ENCODE measurements around the gene KCNIP3.

KCNIP3 gene

DNA sequence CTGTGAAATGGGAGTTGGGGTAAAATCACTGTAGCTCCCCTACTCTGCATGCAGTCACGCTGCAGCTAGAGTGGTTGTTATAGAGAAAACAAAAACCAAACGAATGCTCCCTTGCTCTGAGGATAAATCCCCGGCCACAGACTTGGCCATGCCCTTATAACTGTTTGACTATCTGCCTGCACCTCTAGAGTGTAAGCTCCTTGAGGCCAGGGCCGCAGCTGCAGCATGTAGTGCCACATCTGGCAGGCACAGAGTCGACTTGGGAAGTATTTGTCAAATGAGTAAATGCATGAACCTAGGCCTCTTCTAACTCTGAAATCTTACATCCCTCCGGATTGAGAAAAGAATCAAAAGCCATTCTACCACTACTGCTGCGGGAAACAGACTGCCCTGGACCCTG lies 35.9 kb downstream of the KCNIP3 start:
- Mint-ChIP-seq H3K4me1 (peaks cover 22% of the 10 kb centered on the region), H3K27ac (no peak overlapping the region), H3K27me3 (ENCODE audit: low read depth) (peaks cover 12% of the 10 kb centered on the region), H3K36me3 (ENCODE audit: low read depth) (peaks cover 5% of the 10 kb centered on the region), H3K4me3 (no peak overlapping the region), H3K9me3 (peaks cover 3% of the 10 kb centered on the region)
- TF ChIP-seq, protein P1, sequence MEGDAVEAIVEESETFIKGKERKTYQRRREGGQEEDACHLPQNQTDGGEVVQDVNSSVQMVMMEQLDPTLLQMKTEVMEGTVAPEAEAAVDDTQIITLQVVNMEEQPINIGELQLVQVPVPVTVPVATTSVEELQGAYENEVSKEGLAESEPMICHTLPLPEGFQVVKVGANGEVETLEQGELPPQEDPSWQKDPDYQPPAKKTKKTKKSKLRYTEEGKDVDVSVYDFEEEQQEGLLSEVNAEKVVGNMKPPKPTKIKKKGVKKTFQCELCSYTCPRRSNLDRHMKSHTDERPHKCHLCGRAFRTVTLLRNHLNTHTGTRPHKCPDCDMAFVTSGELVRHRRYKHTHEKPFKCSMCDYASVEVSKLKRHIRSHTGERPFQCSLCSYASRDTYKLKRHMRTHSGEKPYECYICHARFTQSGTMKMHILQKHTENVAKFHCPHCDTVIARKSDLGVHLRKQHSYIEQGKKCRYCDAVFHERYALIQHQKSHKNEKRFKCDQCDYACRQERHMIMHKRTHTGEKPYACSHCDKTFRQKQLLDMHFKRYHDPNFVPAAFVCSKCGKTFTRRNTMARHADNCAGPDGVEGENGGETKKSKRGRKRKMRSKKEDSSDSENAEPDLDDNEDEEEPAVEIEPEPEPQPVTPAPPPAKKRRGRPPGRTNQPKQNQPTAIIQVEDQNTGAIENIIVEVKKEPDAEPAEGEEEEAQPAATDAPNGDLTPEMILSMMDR (IDR thresholded peaks at IDR 0.05; ENCODE audit: unreplicated experiment in 3 of 3), result no peak

DNA sequence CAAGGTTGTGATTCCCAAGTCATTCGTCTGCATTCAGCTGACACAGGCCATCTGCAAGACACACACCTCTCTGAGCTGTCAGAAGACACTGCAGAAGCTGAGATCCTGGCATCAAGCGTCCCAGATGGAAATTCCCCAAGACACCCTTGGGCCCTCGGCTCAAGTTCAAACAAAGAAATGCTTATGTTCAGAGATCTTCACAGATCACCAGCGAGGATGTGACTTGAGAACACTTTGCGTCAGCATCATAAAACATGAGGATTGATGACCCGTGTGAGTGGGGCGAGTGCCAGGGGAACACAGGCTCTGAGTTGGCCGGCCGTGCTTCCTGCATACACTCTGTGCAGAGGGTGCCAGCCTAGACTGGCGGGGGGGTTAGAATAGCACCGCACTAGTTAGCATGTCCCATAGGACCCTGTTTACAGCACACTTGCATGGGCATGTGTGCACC lies 36.8 kb downstream of the KCNIP3 start:
- peak overlapping the region; percentile 47 to 82 (median 56) for H3K27ac Mint-ChIP-seq

DNA sequence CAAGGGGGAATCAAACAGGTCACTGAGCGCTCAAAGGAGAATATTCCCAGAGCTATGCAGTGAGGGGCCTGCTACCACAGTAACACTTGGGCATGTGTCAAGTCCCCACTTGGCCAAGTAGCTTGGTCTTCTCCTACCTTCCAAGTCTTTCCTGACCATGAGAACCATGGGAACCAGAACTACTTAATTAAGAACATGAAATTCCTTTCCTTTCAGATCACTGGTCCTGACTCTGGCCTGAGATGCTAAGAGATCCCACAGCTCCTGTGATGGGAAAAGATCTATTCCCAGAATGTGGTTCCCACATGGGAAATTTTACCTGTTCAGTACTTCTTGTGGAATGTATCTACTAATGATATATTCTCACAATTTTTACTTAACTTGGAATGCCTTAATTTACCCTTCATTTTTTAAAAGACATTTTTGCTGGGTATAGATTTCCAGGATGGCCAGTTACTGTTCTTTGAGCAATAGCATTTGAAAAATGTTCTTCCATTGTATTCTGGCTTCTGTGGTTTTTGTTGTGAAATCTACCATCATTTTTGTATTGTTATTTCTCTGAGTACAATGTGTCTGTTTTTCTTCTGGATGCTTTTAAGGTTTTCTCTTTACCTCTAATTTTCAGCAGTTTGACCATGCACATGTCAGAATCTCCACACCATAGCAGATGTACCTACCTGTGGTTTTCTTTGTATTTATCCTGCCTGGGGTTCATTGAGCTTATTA lies 37.9 kb downstream of the KCNIP3 start:
- peaks cover 12% of the 10 kb centered on the region for H3K27me3 Mint-ChIP-seq (ENCODE audit: low read depth)
- H3K36me3 Mint-ChIP-seq (ENCODE audit: low read depth), result peaks cover 5% of the 10 kb centered on the region
- peaks cover 3% of the 10 kb centered on the region for H3K9me3 Mint-ChIP-seq
- no peak overlapping the region for H3K27ac Mint-ChIP-seq
- H3K4me3 Mint-ChIP-seq, result no peak overlapping the region
- TF ChIP-seq, protein P1 (IDR thresholded peaks at IDR 0.05; ENCODE audit: unreplicated experiment in 3 of 3), result no peak
- H3K4me1 Mint-ChIP-seq, result peaks cover 22% of the 10 kb centered on the region

More for the DNA sequence above, 36.8 kb downstream of the KCNIP3 start:
- TF ChIP-seq, protein P1 (IDR thresholded peaks at IDR 0.05; ENCODE audit: unreplicated experiment in 3 of 3), result no peak
- Mint-ChIP-seq H3K4me3 (peak overlapping the region in 1 of 3 experiments; percentile 5), H3K4me1 (peaks cover 22% of the 10 kb centered on the region), H3K36me3 (ENCODE audit: low read depth) (peaks cover 5% of the 10 kb centered on the region), H3K27me3 (ENCODE audit: low read depth) (peaks cover 12% of the 10 kb centered on the region), H3K9me3 (peaks cover 3% of the 10 kb centered on the region)

DNA sequence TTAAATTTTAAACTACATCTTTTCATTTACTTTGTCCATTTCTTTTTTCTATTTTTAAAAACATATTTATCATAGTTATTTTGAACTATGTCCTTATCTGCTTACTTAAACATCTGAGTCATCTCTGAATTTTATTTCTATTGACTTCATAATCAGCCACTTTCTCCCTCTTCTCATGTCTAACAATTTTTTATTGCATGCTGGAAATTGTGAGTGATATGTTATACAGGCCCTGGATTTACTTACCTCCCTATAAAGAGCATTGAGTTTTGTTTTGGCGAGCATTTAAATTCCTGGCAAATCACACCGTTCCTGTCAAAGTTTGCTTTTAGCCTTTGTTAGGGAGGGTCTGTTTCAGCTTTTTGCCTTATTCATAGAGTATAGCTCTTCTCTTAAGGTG lies 39.3 kb downstream of the KCNIP3 start:
- H3K4me1 Mint-ChIP-seq, result peaks cover 13% of the 10 kb centered on the region
- H3K9me3 Mint-ChIP-seq, result peaks cover 3% of the 10 kb centered on the region
- TF ChIP-seq, protein P1 (IDR thresholded peaks at IDR 0.05; ENCODE audit: unreplicated experiment in 3 of 3), result no peak
- no peak overlapping the region for H3K4me3 Mint-ChIP-seq
- H3K36me3 Mint-ChIP-seq (ENCODE audit: low read depth), result peaks cover 5% of the 10 kb centered on the region
- H3K27ac Mint-ChIP-seq, result no peak overlapping the region
- H3K27me3 Mint-ChIP-seq (ENCODE audit: low read depth), result peaks cover 12% of the 10 kb centered on the region

DNA sequence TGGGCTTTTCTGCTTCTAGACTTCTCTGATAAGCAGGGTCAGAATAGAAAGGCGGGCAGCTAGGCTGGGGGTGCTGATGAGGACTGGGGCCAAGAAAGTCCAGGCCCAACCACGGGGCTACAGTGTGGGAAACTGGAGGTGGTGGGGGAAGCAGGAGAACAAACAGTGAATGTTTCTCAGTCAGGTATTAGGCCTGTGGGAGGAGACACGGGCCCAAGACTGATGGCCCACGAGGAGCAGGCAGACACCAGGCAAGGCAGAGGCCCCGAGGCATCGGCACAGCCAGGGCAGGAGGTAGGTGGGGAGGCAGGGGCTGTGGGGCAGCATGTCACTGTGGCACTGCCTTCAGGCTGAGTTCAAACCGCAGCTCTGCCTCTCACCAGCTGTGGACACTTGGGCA lies 40.7 kb downstream of the KCNIP3 start:
- no peak overlapping the region for H3K4me3 Mint-ChIP-seq
- H3K36me3 Mint-ChIP-seq (ENCODE audit: low read depth), result peaks cover 5% of the 10 kb centered on the region
- TF ChIP-seq, protein P1 (IDR thresholded peaks at IDR 0.05; ENCODE audit: unreplicated experiment in 3 of 3), result no peak

More for the DNA sequence above, 40.7 kb downstream of the KCNIP3 start:
- Mint-ChIP-seq H3K9me3 (peaks cover 3% of the 10 kb centered on the region), H3K27ac (no peak overlapping the region), H3K27me3 (ENCODE audit: low read depth) (peaks cover 17% of the 10 kb centered on the region), H3K4me1 (peaks cover 13% of the 10 kb centered on the region)

Data from nephron (organoid).